Measurements from ENCODE around the gene FNBP1.
"Not testable (repeated sequence)": the region's sequence is repeated elsewhere in the genome, so short reads cannot be mapped to it uniquely, and the experiment has no call there.

FNBP1 gene

DNA sequence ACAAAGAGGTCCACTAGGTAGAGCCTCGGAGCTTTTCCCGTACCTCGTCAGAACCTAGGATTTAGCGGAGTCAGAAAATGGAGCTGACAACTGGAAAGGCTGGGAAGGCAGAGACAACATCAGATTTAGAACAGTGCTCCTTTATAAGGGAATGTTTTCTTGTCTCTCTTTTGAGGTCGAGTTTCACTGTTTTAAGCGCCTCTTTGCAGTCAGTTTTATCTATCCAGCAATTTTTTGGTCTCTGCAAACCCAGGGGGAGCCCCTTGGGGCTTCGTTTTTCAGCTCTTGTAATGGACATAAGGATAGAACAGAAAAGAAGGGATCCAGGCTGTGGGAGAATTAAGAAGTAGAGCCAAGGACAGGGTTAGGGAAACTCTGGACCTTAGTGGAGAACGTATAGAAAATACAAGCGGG is 80.5 kb downstream of the FNBP1 start:
- TF ChIP-seq, protein P1, sequence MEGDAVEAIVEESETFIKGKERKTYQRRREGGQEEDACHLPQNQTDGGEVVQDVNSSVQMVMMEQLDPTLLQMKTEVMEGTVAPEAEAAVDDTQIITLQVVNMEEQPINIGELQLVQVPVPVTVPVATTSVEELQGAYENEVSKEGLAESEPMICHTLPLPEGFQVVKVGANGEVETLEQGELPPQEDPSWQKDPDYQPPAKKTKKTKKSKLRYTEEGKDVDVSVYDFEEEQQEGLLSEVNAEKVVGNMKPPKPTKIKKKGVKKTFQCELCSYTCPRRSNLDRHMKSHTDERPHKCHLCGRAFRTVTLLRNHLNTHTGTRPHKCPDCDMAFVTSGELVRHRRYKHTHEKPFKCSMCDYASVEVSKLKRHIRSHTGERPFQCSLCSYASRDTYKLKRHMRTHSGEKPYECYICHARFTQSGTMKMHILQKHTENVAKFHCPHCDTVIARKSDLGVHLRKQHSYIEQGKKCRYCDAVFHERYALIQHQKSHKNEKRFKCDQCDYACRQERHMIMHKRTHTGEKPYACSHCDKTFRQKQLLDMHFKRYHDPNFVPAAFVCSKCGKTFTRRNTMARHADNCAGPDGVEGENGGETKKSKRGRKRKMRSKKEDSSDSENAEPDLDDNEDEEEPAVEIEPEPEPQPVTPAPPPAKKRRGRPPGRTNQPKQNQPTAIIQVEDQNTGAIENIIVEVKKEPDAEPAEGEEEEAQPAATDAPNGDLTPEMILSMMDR (IDR thresholded peaks at IDR 0.05; ENCODE audit: low read depth, low read length, missing control alignments), result no peak
- H3K4me3 ChIP-seq (ENCODE audit: low read depth, low read length), result no peak overlapping the region
- in situ Hi-C loops (cut with HindIII; ENCODE audit: low sequenced_read_pairs), result no loop called here
- no peak for DNase-seq (ENCODE audit: low read depth)

DNA sequence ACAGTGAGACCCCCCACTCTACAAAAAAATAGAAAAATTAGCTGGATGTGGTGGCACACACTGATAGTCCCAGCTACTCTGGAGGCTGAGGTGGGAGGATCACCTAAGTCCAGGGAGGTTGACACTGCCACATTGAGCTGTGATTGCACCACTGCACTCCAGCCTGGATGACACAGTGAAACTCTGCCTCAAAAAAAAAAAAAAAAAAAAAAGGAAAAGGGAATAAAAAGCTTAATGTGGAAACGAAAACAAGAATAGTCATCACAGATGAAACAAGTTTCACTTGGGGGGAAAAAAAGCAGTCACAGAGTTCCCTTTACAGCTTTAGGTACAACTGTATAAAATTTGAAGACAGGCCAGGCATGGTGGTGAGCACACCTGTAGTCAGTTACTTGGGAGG is 84.2 kb downstream of the FNBP1 start:
- no peak overlapping the region for H3K4me3 ChIP-seq (ENCODE audit: low read depth, low read length)
- in situ Hi-C loops (cut with HindIII; ENCODE audit: low sequenced_read_pairs), result no loop called here
- TF ChIP-seq, protein P1 (IDR thresholded peaks at IDR 0.05; ENCODE audit: low read depth, low read length, missing control alignments), result no peak
- DNase-seq (ENCODE audit: low read depth), result no peak

DNA sequence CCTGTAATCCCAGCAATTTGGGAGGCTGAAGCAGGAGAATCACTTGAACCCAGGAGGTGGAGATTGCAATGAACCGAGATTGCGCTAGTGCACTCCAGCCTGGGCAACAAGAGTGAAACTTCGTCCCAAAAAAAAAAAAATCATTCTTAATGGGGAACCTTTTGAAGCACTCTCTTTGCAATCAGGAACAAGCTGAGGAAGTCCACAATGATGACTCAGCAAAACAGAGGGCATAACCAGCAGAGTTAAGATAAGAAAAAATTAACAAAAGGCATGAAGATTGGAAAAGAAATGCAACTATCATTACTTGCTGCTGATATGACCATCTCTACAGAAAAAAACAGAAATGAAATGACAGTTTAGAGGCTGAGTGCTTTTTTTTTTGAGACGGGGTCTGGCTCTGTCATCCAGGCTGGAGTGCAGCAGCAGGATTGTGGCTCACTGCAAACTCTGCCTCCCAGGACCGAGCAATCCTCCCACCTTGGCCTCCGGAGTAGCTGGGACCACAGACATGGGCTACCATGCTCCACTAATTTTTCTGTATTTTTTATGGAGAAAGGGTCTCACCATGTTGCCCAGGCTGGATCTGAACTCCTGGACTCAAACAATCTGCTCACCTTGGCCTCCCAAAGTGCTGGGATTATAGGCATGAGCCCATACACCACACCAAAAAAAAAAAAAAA is 88.0 kb downstream of the FNBP1 start:
- in situ Hi-C loops (cut with HindIII; ENCODE audit: low sequenced_read_pairs), result no loop called here
- no peak overlapping the region for H3K4me3 ChIP-seq (ENCODE audit: low read depth, low read length)
- TF ChIP-seq, protein P1 (IDR thresholded peaks at IDR 0.05; ENCODE audit: low read depth, low read length, missing control alignments), result no peak
- DNase-seq (ENCODE audit: low read depth), result no peak

DNA sequence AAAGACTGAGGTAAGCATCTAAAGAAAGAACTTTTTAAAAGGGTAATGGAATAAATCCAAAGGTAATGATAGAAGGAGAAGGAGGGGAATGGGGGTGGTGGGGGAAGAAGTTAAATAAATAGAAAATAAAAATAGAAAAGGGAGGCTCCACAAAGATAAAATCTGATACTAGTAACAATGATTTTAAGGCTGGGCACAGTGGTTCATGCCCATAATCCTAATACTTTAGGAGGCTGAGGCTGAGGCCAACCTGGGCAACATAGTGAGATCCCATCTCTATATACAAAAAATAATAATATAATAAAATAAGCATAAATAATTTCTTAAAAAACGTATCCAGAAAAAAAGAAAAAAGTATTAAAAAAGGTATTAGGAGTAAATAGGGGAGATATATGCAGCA is 89.3 kb downstream of the FNBP1 start:
- in situ Hi-C loops (cut with HindIII; ENCODE audit: low sequenced_read_pairs), result no loop called here
- no peak for DNase-seq (ENCODE audit: low read depth)
- no peak overlapping the region for H3K4me3 ChIP-seq (ENCODE audit: low read depth, low read length)
- TF ChIP-seq, protein P1 (IDR thresholded peaks at IDR 0.05; ENCODE audit: low read depth, low read length, missing control alignments), result no peak

DNA sequence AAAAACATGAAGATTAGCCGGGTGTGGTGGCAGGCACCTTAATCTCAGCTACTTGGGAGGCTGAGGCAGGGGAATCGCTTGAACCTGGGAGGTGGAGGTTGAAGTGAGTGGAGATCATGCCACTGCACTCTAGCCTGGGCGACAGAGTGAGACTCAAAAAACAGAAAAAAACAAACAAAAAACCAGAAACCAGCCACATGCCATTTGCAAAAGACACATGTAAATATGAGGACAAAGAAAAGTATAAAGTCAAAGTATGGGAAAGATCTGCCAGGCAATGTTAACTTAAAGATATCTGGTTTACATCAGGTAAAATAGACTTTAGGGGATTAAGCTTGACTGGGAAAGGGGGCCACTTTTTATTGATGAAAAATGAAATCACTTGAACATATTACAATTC is 90.7 kb downstream of the FNBP1 start:
- TF ChIP-seq, protein P1 (IDR thresholded peaks at IDR 0.05; ENCODE audit: low read depth, low read length, missing control alignments), result no peak
- in situ Hi-C loops (cut with HindIII; ENCODE audit: low sequenced_read_pairs), result no loop called here
- no peak overlapping the region for H3K4me3 ChIP-seq (ENCODE audit: low read depth, low read length)
- DNase-seq (ENCODE audit: low read depth), result no peak

DNA sequence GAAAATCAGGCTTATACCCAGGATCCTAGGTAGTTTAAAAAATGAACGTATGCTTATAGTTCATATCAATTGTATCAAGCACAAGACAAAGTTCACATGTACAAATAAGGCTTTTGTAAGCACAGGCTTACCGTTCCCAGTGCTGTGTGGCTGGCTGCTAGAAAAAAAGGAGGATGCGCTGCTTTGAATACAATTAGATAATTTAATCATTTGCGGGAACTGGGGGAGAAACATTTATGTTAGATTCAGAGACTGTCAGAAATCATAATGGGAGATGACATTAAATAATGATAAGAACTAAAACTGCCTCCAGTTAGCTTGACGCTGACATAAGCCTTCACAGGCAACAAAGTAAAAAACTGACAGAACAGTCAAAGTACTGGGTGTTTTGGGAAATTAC is 93.2 kb downstream of the FNBP1 start:
- TF ChIP-seq, protein P1 (IDR thresholded peaks at IDR 0.05; ENCODE audit: low read depth, low read length, missing control alignments), result no peak
- H3K4me3 ChIP-seq (ENCODE audit: low read depth, low read length), result no peak overlapping the region
- no peak for DNase-seq (ENCODE audit: low read depth)
- in situ Hi-C loops (cut with HindIII; ENCODE audit: low sequenced_read_pairs), result no loop called here

DNA sequence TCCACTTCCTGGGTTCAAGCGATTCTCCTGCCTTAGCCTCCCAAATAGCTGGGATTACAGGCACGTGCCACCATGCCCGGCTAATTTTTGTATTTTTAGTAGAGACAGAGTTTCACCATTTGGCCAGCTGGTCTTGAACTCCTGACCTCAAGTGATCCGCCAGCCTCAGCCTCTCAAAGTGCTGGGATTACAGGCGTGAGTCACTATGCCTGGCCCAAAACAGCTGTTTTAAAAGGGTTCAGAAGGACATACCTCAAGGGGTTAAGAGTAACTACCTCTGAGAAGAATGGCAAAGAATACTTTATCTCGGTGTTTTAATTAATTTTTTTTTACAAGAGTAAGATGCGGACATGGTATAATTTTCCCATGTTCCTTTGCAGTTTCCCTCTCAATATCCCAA is 94.4 kb downstream of the FNBP1 start:
- in situ Hi-C loops (cut with HindIII; ENCODE audit: low sequenced_read_pairs); H3K4me3 ChIP-seq (ENCODE audit: low read depth, low read length); DNase-seq (ENCODE audit: low read depth): not testable (repeated sequence)
